CD4-positive, CD25-positive, alpha-beta regulatory T cell (primary cell): ENCODE data around the gene RAD50. TPM values are rescaled to one million over a fixed set of nuclear protein-coding genes. Genes with fewer than 3 reads are reported as not detected.
"Not testable (repeated sequence)": the region's sequence is repeated elsewhere in the genome, so short reads cannot be mapped to it uniquely, and the experiment has no call there.

ENCODE experiments used
- ATAC-seq, 2 donors: fragments of 150-1000 bp; cut with Tn5 transposase; one replicate each; pipeline ENCODE4 v1.10.0; 2021; ENCODE audit warnings: low read depth in 2 of 2, moderate number of reproducible peaks in 2 of 2, moderate library complexity in 1 of 2
- DNase-seq, 3 donors: peaks; one replicate each; pipeline versions ENCODE4 v3.0.0 to v3.0.0-alpha.2; 2012 to 2022; ENCODE audit warnings: mixed read lengths in 1 of 3
- H3K27ac ChIP-seq: one replicate; pipeline ENCODE4 v1.7.0; 2013; ENCODE audit warnings: mild to moderate bottlenecking, low read length; ENCODE audit not compliant: insufficient read depth, poor library complexity, severe bottlenecking
- H3K27me3 ChIP-seq: one replicate; pipeline ENCODE4 v1.7.0; 2013; ENCODE audit warnings: low read length; ENCODE audit not compliant: control insufficient read depth, insufficient read depth
- H3K36me3 ChIP-seq: one replicate; pipeline ENCODE4 v1.7.0; 2013; ENCODE audit warnings: mild to moderate bottlenecking, low read length, moderate library complexity; ENCODE audit not compliant: control insufficient read depth, insufficient read depth
- H3K4me1 ChIP-seq: 2 replicates; pipeline ENCODE4 v1.7.0; 2013; ENCODE audit warnings: mild to moderate bottlenecking, low read length; ENCODE audit not compliant: insufficient read depth, control insufficient read depth, poor library complexity, severe bottlenecking
- H3K4me3 ChIP-seq: one replicate; pipeline ENCODE4 v1.7.0; 2013; ENCODE audit warnings: low read depth, mild to moderate bottlenecking, low read length, moderate library complexity
- H3K9me3 ChIP-seq, 2 experiments: 1 replicate in 1 of 2; 2 replicates in 1 of 2; pipeline ENCODE4 v1.7.0; 2013; ENCODE audit warnings: low read length in 2 of 2, mild to moderate bottlenecking in 1 of 2, moderate library complexity in 1 of 2; ENCODE audit not compliant: control insufficient read depth in 2 of 2
- H3K27ac Mint-ChIP-seq, 3 donors: one replicate each; pipeline ENCODE4 v1.8.0; 2020 to 2022; ENCODE audit warnings: mild to moderate bottlenecking in 3 of 3, mixed read lengths in 3 of 3, moderate library complexity in 2 of 3
- H3K27me3 Mint-ChIP-seq: one replicate; pipeline ENCODE4 v1.8.0; 2022; ENCODE audit warnings: mild to moderate bottlenecking, mixed read lengths
- H3K36me3 Mint-ChIP-seq: one replicate; pipeline ENCODE4 v1.8.0; 2020; ENCODE audit warnings: mixed read lengths
- H3K4me1 Mint-ChIP-seq, 4 donors: one replicate each; pipeline ENCODE4 v1.8.0; 2020 to 2022; ENCODE audit warnings: mixed read lengths in 4 of 4, mild to moderate bottlenecking in 1 of 4
- H3K4me3 Mint-ChIP-seq, 4 donors: one replicate each; pipeline ENCODE4 v1.8.0; 2020 to 2022; ENCODE audit warnings: mild to moderate bottlenecking in 4 of 4, mixed read lengths in 4 of 4, moderate library complexity in 3 of 4
- H3K9me3 Mint-ChIP-seq, 7 donors: one replicate each; pipeline ENCODE4 v1.8.0; 2020 to 2022; ENCODE audit warnings: mixed read lengths in 7 of 7, mild to moderate bottlenecking in 3 of 7, moderate library complexity in 2 of 7
- polyA plus RNA-seq, 4 donors: library from polyadenylated mRNA; unstranded; fragments of 300-500 nt; fragmentation: Illumina TruSeq; gene quantifications; one replicate each; pipeline ENCODE4 v1.2.3, GENCODE V29; 2021
- total RNA-seq: library from RNA; stranded (reverse); gene quantifications from one replicate; pipeline ENCODE4 v1.2.3, GENCODE V29; 2022

RAD50 gene
- total and polyA plus RNA-seq, 5 donors from 2014 or later = 10.8 to 17.8 (median 13.0) TPM

DNA sequence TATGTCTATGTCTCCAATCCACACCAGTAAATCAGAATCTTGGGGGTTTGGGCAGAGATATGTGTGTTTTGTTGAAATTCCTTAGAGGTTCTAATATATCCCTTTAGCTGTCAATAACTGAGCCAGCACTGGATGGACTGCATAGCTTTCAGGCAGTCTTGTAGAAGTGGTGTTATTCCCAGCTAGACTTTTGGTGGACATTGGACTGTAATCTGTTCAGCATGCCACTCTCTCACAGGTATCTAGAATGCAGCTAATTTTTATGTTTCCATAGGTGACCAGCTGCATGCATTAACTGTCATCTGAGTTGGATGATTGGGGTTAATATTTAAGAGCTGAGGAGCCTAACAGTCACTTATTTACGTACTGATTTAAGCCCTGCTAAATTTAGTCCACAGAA, 56.1 kb downstream of the RAD50 start:
- Histone ChIP-seq H3K27me3 (no peaks in the 10 kb centered on the region), H3K9me3 (no peaks in the 10 kb centered on the region), H3K4me3 (no peak overlapping the region), H3K27ac (no peak overlapping the region), H3K36me3 (peaks cover 50% of the 10 kb centered on the region), H3K4me1 (no peaks in the 10 kb centered on the region)
- Mint-ChIP-seq H3K36me3 (peaks cover 46% of the 10 kb centered on the region), H3K9me3 (peaks cover 0 to 4% (median 0%) of the 10 kb centered on the region in 7 donors), H3K4me1 (peaks cover 0 to 4% (median 0%) of the 10 kb centered on the region in 4 donors), H3K27me3 (no peaks in the 10 kb centered on the region), H3K27ac (no peak overlapping the region), H3K4me3 (no peak overlapping the region)
- no peak for DNase-seq
- ATAC-seq = no peak

- Histone ChIP-seq H3K36me3 (peaks cover 30% of the 10 kb centered on the region), H3K9me3 (no peaks in the 10 kb centered on the region), H3K27ac (no peak overlapping the region), H3K4me3 (no peak overlapping the region), H3K27me3 (no peaks in the 10 kb centered on the region), H3K4me1 (no peaks in the 10 kb centered on the region)
- no peaks in the 10 kb centered on the region for H3K9me3 Mint-ChIP-seq
- DNase-seq = no peak
- no peaks in the 10 kb centered on the region for H3K27me3 Mint-ChIP-seq
- no peak overlapping the region for H3K27ac Mint-ChIP-seq
- peaks cover 46% of the 10 kb centered on the region for H3K36me3 Mint-ChIP-seq
- peaks cover 0 to 5% (median 1%) of the 10 kb centered on the region in 4 donors for H3K4me1 Mint-ChIP-seq
- no peak for ATAC-seq
- no peak overlapping the region for H3K4me3 Mint-ChIP-seq
Observed at GRCh38 chr5:132621699-132622098, 64.9 kb downstream of the RAD50 start.

- H3K27ac ChIP-seq = no peak overlapping the region
- no peaks in the 10 kb centered on the region for H3K9me3 Mint-ChIP-seq
- no peaks in the 10 kb centered on the region for H3K9me3 ChIP-seq
- no peaks in the 10 kb centered on the region for H3K4me1 ChIP-seq
- no peaks in the 10 kb centered on the region for H3K27me3 Mint-ChIP-seq
- no peaks in the 10 kb centered on the region for H3K27me3 ChIP-seq
- ATAC-seq = no peak
- H3K27ac Mint-ChIP-seq = no peak overlapping the region
- peaks cover 0 to 10% (median 3%) of the 10 kb centered on the region in 4 donors for H3K4me1 Mint-ChIP-seq
- peaks cover 47% of the 10 kb centered on the region for H3K36me3 Mint-ChIP-seq
- no peak for DNase-seq
- H3K36me3 ChIP-seq = peaks cover 24% of the 10 kb centered on the region
- no peak overlapping the region for H3K4me3 Mint-ChIP-seq
- no peak overlapping the region for H3K4me3 ChIP-seq
Observed at GRCh38 chr5:132622608-132623007, 65.8 kb downstream of the RAD50 start.

DNA sequence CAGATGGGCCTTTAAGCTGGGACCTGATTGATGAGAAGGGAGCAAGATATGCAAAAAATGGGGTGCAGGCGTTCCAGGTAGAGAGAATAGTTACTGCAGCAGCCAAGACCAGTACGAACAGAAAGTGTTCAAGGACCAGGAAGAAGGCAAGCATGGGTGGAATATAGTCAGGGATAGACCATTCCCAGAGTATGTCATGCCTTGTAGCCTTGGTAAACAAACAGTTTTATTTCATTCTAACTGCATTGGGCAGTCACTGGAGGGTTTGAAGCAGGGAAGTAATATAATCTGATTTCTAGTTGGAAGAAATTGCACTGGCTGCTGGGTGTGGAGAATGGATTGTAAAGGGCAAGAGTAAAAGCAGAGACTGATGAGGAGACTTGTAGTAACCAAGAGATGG, 70.7 kb downstream of the RAD50 start:
- Mint-ChIP-seq H3K36me3 (peaks cover 49% of the 10 kb centered on the region), H3K27ac (peak overlapping the region in 1 of 3 donors; percentile 1), H3K9me3 (no peaks in the 10 kb centered on the region), H3K27me3 (no peaks in the 10 kb centered on the region), H3K4me1 (peaks cover 9 to 32% (median 19%) of the 10 kb centered on the region in 4 donors), H3K4me3 (peak overlapping the region in 1 of 4 donors; percentile 8)
- H3K27me3 ChIP-seq = no peaks in the 10 kb centered on the region
- H3K4me1 ChIP-seq = peaks cover 9% of the 10 kb centered on the region
- H3K36me3 ChIP-seq = peaks cover 8% of the 10 kb centered on the region
- H3K27ac ChIP-seq = no peak overlapping the region
- H3K9me3 ChIP-seq = no peaks in the 10 kb centered on the region
- no peak for ATAC-seq
- no peak overlapping the region for H3K4me3 ChIP-seq
- no peak for DNase-seq

DNA sequence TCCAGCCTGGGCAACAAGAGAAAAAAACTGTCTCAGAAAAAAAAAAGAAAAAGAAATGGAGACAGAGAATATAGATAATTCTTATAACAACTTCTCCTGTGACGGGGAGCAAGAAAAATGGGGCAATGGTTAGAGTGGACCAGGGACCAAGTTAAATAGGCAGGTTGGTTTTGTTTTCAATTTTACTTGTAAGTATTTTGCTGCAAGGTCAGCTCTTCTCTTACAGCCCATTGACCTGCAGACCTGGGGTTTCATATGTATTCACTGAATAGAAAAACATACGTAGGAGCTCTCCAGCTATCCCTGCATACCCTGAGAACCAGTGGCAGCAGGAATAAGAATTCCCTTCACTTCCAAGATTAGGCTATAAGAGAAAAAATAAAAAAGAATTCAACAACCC, 72.0 kb downstream of the RAD50 start:
- Mint-ChIP-seq H3K27me3 (no peaks in the 10 kb centered on the region), H3K4me1 (peaks cover 6 to 32% (median 19%) of the 10 kb centered on the region in 4 donors), H3K9me3 (no peaks in the 10 kb centered on the region), H3K36me3 (peaks cover 37% of the 10 kb centered on the region), H3K4me3 (no peak overlapping the region), H3K27ac (peak overlapping the region; percentile 55 to 75 (median 74))
- ATAC-seq = no peak
- Histone ChIP-seq H3K27me3 (no peaks in the 10 kb centered on the region), H3K4me3 (no peak overlapping the region), H3K9me3 (no peaks in the 10 kb centered on the region), H3K27ac (no peak overlapping the region), H3K4me1 (peaks cover 9% of the 10 kb centered on the region), H3K36me3 (peaks cover 8% of the 10 kb centered on the region)
- no peak for DNase-seq

GRCh38 chr5:132629230-132629944, 72.6 kb downstream of the RAD50 start:
- H3K9me3 ChIP-seq = no peaks in the 10 kb centered on the region
- peaks cover 37% of the 10 kb centered on the region for H3K36me3 Mint-ChIP-seq
- H3K27ac ChIP-seq = peak overlapping the region; percentile 34
- H3K4me3 ChIP-seq = peak overlapping the region; percentile 21
- H3K27me3 ChIP-seq = no peaks in the 10 kb centered on the region
- peak overlapping the region; percentile 55 to 75 (median 74) for H3K27ac Mint-ChIP-seq
- H3K4me1 Mint-ChIP-seq = peaks cover 6 to 32% (median 21%) of the 10 kb centered on the region in 4 donors
- peaks cover 4% of the 10 kb centered on the region for H3K36me3 ChIP-seq
- H3K27me3 Mint-ChIP-seq = no peaks in the 10 kb centered on the region
- peaks cover 9% of the 10 kb centered on the region for H3K4me1 ChIP-seq
- H3K4me3 Mint-ChIP-seq = no peak overlapping the region
- H3K9me3 Mint-ChIP-seq = no peaks in the 10 kb centered on the region
- DNase-seq (peak in 2 of 3 donors; percentile 1 to 17), ATAC-seq (peak; percentile 62 to 72)

- not testable (repeated sequence) for ATAC-seq
- peaks cover 44% of the 10 kb centered on the region for H3K36me3 Mint-ChIP-seq
Observed at GRCh38 chr5:132633587-132633986, 76.8 kb downstream of the RAD50 start.

GRCh38 chr5:132635873-132636272, 79.1 kb downstream of the RAD50 start:
- peak in 1 of 3 donors; percentile 68 for DNase-seq
- H3K27me3 ChIP-seq = no peaks in the 10 kb centered on the region
- H3K27ac ChIP-seq = no peak overlapping the region
- Mint-ChIP-seq H3K9me3 (no peaks in the 10 kb centered on the region), H3K4me3 (no peak overlapping the region), H3K4me1 (peaks cover 8 to 20% (median 13%) of the 10 kb centered on the region in 4 donors), H3K27me3 (no peaks in the 10 kb centered on the region), H3K27ac (peak overlapping the region in 1 of 3 donors; percentile 15), H3K36me3 (peaks cover 42% of the 10 kb centered on the region)
- H3K9me3 ChIP-seq = no peaks in the 10 kb centered on the region
- H3K36me3 ChIP-seq = peaks cover 34% of the 10 kb centered on the region
- no peak overlapping the region for H3K4me3 ChIP-seq
- peak in 1 of 2 donors; percentile 50 for ATAC-seq
- H3K4me1 ChIP-seq = peaks cover 9% of the 10 kb centered on the region

More at GRCh38 chr5:132633587-132633986, 76.8 kb downstream of the RAD50 start:
- H3K4me3 Mint-ChIP-seq, H3K4me3 ChIP-seq, H3K27me3 ChIP-seq, H3K27ac ChIP-seq, H3K9me3 Mint-ChIP-seq, H3K27me3 Mint-ChIP-seq, H3K27ac Mint-ChIP-seq, DNase-seq, H3K9me3 ChIP-seq: not testable (repeated sequence)
- peaks cover 18% of the 10 kb centered on the region for H3K4me1 ChIP-seq
- peaks cover 14 to 32% (median 24%) of the 10 kb centered on the region in 4 donors for H3K4me1 Mint-ChIP-seq
- peaks cover 14% of the 10 kb centered on the region for H3K36me3 ChIP-seq
